Measurements from ENCODE around the gene SYNDIG1. TPM values are rescaled to one million over a fixed set of nuclear protein-coding genes. Genes with fewer than 3 reads are reported as not detected.

SYNDIG1 gene
- polyA plus RNA-seq, 1 donor from 2014 or later: 0.22 TPM

DNA sequence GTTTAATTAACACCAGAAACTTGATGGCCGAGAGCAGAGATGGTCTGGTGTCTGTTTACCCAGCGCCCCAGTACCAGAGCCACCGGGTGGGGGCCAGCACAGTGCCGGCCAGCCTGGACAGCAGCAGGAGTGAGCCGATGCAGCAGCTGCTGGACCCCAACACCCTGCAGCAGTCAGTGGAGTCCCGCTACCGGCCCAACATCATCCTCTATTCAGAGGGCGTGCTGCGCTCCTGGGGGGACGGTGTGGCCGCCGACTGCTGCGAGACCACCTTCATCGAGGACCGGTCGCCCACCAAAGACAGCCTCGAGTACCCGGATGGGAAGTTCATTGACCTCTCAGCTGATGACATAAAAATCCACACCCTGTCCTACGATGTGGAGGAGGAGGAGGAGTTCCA, 73.7 kb downstream of the SYNDIG1 start:
- no peaks in the 10 kb centered on the region for H3K79me2 ChIP-seq (replicated peaks; ENCODE audit: insufficient read depth, low read length)

DNA sequence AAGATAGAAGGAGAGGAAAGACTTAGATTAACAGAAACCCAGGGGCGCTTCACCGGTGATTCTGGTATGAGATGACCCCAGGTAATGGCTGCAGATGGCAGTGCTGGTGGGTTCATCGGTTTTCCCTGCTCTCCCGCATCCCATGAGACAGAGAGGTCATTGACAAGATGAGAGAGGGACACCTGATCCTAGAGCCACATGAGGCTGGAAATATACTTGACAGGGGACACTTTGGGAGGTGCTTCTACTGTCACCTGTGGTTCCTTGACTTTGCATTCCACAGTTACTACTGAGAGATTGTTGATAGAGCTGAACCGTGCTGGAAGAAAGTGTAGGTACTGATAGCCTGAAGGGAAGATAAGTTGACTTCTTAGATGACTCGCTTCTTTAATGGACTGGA, 74.3 kb downstream of the SYNDIG1 start:
- Histone ChIP-seq H3K36me3 (ENCODE audit: insufficient read depth, low read length) (no peaks in the 10 kb centered on the region), H3K9ac (ENCODE audit: low read length) (no peak overlapping the region), H3K9me2 (ENCODE audit: insufficient read depth, low read length) (no peaks in the 10 kb centered on the region), H3K27ac (ENCODE audit: low read length) (no peak overlapping the region), H3K4me2 (ENCODE audit: low read length) (no peak overlapping the region), H4K20me1 (ENCODE audit: insufficient read depth) (no peaks in the 10 kb centered on the region), H3K27me3 (ENCODE audit: insufficient read depth, low read depth, low read length) (no peaks in the 10 kb centered on the region), H3K4me3 (ENCODE audit: low read length) (no peak overlapping the region), H3F3A (ENCODE audit: insufficient read depth, low read length, poor library complexity, severe bottlenecking) (no peaks in the 10 kb centered on the region), H3K79me2 (replicated peaks; ENCODE audit: insufficient read depth, low read length) (no peaks in the 10 kb centered on the region), H3K9me3 (ENCODE audit: low read length) (no peaks in the 10 kb centered on the region), H2AFZ (ENCODE audit: low read depth, low read length) (no peak overlapping the region)
- TF ChIP-seq POLR2AphosphoS5 (IDR thresholded peaks at IDR 0.05) (no peak), TAF1 (IDR thresholded peaks at IDR 0.05; ENCODE audit: low read depth) (no peak), MXI1 (conservative IDR thresholded peaks at IDR 0.05; ENCODE audit: poor library complexity, severe bottlenecking) (no peak), SMC3 (conservative IDR thresholded peaks at IDR 0.05; ENCODE audit: poor library complexity) (no peak), EZH2 (IDR thresholded peaks at IDR 0.05; ENCODE audit: borderline replicate concordance, insufficient read depth, low read length, poor library complexity, severe bottlenecking) (no peak), RAD21 (conservative IDR thresholded peaks at IDR 0.05) (no peak)
- TF ChIP-seq, protein P1, sequence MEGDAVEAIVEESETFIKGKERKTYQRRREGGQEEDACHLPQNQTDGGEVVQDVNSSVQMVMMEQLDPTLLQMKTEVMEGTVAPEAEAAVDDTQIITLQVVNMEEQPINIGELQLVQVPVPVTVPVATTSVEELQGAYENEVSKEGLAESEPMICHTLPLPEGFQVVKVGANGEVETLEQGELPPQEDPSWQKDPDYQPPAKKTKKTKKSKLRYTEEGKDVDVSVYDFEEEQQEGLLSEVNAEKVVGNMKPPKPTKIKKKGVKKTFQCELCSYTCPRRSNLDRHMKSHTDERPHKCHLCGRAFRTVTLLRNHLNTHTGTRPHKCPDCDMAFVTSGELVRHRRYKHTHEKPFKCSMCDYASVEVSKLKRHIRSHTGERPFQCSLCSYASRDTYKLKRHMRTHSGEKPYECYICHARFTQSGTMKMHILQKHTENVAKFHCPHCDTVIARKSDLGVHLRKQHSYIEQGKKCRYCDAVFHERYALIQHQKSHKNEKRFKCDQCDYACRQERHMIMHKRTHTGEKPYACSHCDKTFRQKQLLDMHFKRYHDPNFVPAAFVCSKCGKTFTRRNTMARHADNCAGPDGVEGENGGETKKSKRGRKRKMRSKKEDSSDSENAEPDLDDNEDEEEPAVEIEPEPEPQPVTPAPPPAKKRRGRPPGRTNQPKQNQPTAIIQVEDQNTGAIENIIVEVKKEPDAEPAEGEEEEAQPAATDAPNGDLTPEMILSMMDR (IDR thresholded peaks at IDR 0.05; ENCODE audit: poor library complexity, severe bottlenecking): no peak
- TF ChIP-seq, protein P2, sequence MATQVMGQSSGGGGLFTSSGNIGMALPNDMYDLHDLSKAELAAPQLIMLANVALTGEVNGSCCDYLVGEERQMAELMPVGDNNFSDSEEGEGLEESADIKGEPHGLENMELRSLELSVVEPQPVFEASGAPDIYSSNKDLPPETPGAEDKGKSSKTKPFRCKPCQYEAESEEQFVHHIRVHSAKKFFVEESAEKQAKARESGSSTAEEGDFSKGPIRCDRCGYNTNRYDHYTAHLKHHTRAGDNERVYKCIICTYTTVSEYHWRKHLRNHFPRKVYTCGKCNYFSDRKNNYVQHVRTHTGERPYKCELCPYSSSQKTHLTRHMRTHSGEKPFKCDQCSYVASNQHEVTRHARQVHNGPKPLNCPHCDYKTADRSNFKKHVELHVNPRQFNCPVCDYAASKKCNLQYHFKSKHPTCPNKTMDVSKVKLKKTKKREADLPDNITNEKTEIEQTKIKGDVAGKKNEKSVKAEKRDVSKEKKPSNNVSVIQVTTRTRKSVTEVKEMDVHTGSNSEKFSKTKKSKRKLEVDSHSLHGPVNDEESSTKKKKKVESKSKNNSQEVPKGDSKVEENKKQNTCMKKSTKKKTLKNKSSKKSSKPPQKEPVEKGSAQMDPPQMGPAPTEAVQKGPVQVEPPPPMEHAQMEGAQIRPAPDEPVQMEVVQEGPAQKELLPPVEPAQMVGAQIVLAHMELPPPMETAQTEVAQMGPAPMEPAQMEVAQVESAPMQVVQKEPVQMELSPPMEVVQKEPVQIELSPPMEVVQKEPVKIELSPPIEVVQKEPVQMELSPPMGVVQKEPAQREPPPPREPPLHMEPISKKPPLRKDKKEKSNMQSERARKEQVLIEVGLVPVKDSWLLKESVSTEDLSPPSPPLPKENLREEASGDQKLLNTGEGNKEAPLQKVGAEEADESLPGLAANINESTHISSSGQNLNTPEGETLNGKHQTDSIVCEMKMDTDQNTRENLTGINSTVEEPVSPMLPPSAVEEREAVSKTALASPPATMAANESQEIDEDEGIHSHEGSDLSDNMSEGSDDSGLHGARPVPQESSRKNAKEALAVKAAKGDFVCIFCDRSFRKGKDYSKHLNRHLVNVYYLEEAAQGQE (IDR thresholded peaks at IDR 0.05; ENCODE audit: borderline replicate concordance): no peak

More for the DNA sequence above, 73.7 kb downstream of the SYNDIG1 start:
- Histone ChIP-seq H3K9me2 (ENCODE audit: insufficient read depth, low read length) (no peaks in the 10 kb centered on the region), H3K4me3 (ENCODE audit: low read length) (no peak overlapping the region), H2AFZ (ENCODE audit: low read depth, low read length) (no peak overlapping the region), H4K20me1 (ENCODE audit: insufficient read depth) (no peaks in the 10 kb centered on the region), H3K27me3 (ENCODE audit: insufficient read depth, low read depth, low read length) (no peaks in the 10 kb centered on the region), H3K27ac (ENCODE audit: low read length) (no peak overlapping the region), H3K9me3 (ENCODE audit: low read length) (no peaks in the 10 kb centered on the region), H3K36me3 (ENCODE audit: insufficient read depth, low read length) (no peaks in the 10 kb centered on the region), H3F3A (ENCODE audit: insufficient read depth, low read length, poor library complexity, severe bottlenecking) (no peaks in the 10 kb centered on the region), H3K9ac (ENCODE audit: low read length) (no peak overlapping the region), H3K4me2 (ENCODE audit: low read length) (no peak overlapping the region)
- TF ChIP-seq EZH2 (IDR thresholded peaks at IDR 0.05; ENCODE audit: borderline replicate concordance, insufficient read depth, low read length, poor library complexity, severe bottlenecking) (no peak), MXI1 (conservative IDR thresholded peaks at IDR 0.05; ENCODE audit: poor library complexity, severe bottlenecking) (no peak), POLR2AphosphoS5 (IDR thresholded peaks at IDR 0.05) (no peak), SMC3 (conservative IDR thresholded peaks at IDR 0.05; ENCODE audit: poor library complexity) (no peak), EP300 (conservative IDR thresholded peaks at IDR 0.05; ENCODE audit: poor library complexity, severe bottlenecking) (no peak), TAF1 (IDR thresholded peaks at IDR 0.05; ENCODE audit: low read depth) (no peak), RAD21 (conservative IDR thresholded peaks at IDR 0.05) (no peak)
- TF ChIP-seq, protein P2 (IDR thresholded peaks at IDR 0.05; ENCODE audit: borderline replicate concordance): no peak
- TF ChIP-seq, protein P1 (IDR thresholded peaks at IDR 0.05; ENCODE audit: poor library complexity, severe bottlenecking): no peak
